B cell (primary cell): ENCODE measurements around the gene BACH2. TPM values are rescaled to one million over a fixed set of nuclear protein-coding genes. Genes with fewer than 3 reads are reported as not detected.

Experiments used
- ATAC-seq: fragments of 200-7000 bp; cut with Tn5 transposase; one replicate; pipeline ENCODE4 v1.10.0; 2021; ENCODE audit warnings: low read depth, mild to moderate bottlenecking, moderate number of reproducible peaks, moderate library complexity
- CTCF ChIA-PET: fragments of 350-600 bp; sonication (Branson Sonifier 250); formaldehyde crosslinking; loops from one replicate; lab custom pipeline; 2021; ENCODE audit warnings: antibody characterized with exemption, inconsistent platforms; lab: Charles Lee
- POLR2A ChIA-PET: fragments of 350-600 bp; sonication (Branson Sonifier 250); formaldehyde crosslinking; loops from one replicate; lab custom pipeline; 2021; ENCODE audit warnings: antibody characterized with exemption; lab: Charles Lee
- DNase-seq: peaks from one replicate; pipeline ENCODE4 v3.0.0; 2013
- H2AFZ ChIP-seq: 2 replicates; pipeline ENCODE4 v1.6.1; 2012; ENCODE audit warnings: mild to moderate bottlenecking, low read depth, low read length; ENCODE audit not compliant: insufficient read depth, poor library complexity, severe bottlenecking
- H3K27ac ChIP-seq, 2 donors: 1 replicate in 1 of 2; 2 replicates in 1 of 2; pipeline ENCODE4 v1.5.1; 2012 to 2013; ENCODE audit warnings: low read length in 2 of 2, mild to moderate bottlenecking in 2 of 2, moderate library complexity in 1 of 2
- H3K27me3 ChIP-seq, 4 experiments: fragments of 200-600 bp in 1 of 4; sonication (generic) in 1 of 4; replicated peaks in 1 of 4; 1 replicate in 2 of 4; 2 replicates in 2 of 4; pipeline versions ENCODE4 v1.6.1 to v1.7.0; 2013 to 2016; ENCODE audit warnings: low read length in 3 of 4, mild to moderate bottlenecking in 2 of 4, mixed read lengths in 1 of 4, moderate library complexity in 1 of 4; ENCODE audit not compliant: insufficient read depth in 4 of 4, control insufficient read depth in 3 of 4; ENCODE audit errors: control extremely low read depth in 1 of 4
- H3K36me3 ChIP-seq, 2 experiments: replicated peaks in 1 of 2; 1 replicate in 1 of 2; 2 replicates in 1 of 2; pipeline versions ENCODE4 v1.6.1 to v1.7.1; 2013; ENCODE audit warnings: low read length in 1 of 2; ENCODE audit not compliant: insufficient read depth in 2 of 2, control insufficient read depth in 1 of 2; ENCODE audit errors: control extremely low read depth in 1 of 2, extremely low read depth in 1 of 2
- H3K4me1 ChIP-seq, 2 donors: fragments of 200-600 bp in 1 of 2; sonication (generic) in 1 of 2; 1 replicate in 1 of 2; 2 replicates in 1 of 2; pipeline versions ENCODE4 v1.5.1 to v1.6.1; 2013 to 2017; ENCODE audit warnings: low read length in 2 of 2; ENCODE audit not compliant: control insufficient read depth in 2 of 2, insufficient read depth in 2 of 2
- H3K4me2 ChIP-seq: replicated peaks from 2 replicates; pipeline ENCODE3; 2012; ENCODE audit warnings: mild to moderate bottlenecking, low read depth, low read length; ENCODE audit not compliant: poor library complexity, severe bottlenecking
- H3K4me3 ChIP-seq, 5 experiments: fragments of 200-600 bp in 1 of 5; sonication (generic) in 1 of 5; 1 replicate in 3 of 5; 2 replicates in 2 of 5; pipeline versions ENCODE4 v1.5.1 to v1.7.0; 2011 to 2016; ENCODE audit warnings: low read length in 4 of 5, mild to moderate bottlenecking in 4 of 5, low read depth in 2 of 5, control low read depth in 1 of 5, moderate library complexity in 1 of 5; ENCODE audit not compliant: insufficient read depth in 1 of 5; ENCODE audit errors: control extremely low read depth in 1 of 5, extremely low read depth in 1 of 5
- H3K79me2 ChIP-seq: fragments of 200-600 bp; sonication (generic); one replicate; pipeline ENCODE4 v1.6.0; 2016; ENCODE audit warnings: low read length; ENCODE audit not compliant: control insufficient read depth, insufficient read depth
- H3K9ac ChIP-seq: fragments of 200-600 bp; sonication (generic); 2 replicates; pipeline ENCODE4 v1.6.1; 2017; ENCODE audit warnings: mild to moderate bottlenecking, low read length, moderate library complexity
- H3K9me3 ChIP-seq, 3 donors: one replicate each; pipeline versions ENCODE4 v1.6.1 to v1.7.1; 2013; ENCODE audit warnings: low read length in 2 of 3; ENCODE audit not compliant: control insufficient read depth in 2 of 3, insufficient read depth in 1 of 3; ENCODE audit errors: control extremely low read depth in 1 of 3
- H4K20me1 ChIP-seq: 2 replicates; pipeline ENCODE4 v1.6.0; 2012; ENCODE audit warnings: mild to moderate bottlenecking, low read length; ENCODE audit not compliant: insufficient read depth, control insufficient read depth, poor library complexity, severe bottlenecking
- H3K27ac Mint-ChIP-seq: one replicate; pipeline ENCODE4 v1.8.0; 2021; ENCODE audit warnings: mixed read lengths
- H3K27me3 Mint-ChIP-seq: one replicate; pipeline ENCODE4 v1.8.0; 2021; ENCODE audit warnings: mixed read lengths
- H3K4me1 Mint-ChIP-seq: one replicate; pipeline ENCODE4 v1.8.0; 2021; ENCODE audit warnings: mixed read lengths
- H3K4me3 Mint-ChIP-seq: one replicate; pipeline ENCODE4 v1.8.0; 2021; ENCODE audit warnings: mixed read lengths
- H3K9me3 Mint-ChIP-seq: one replicate; pipeline ENCODE4 v1.8.0; 2022; ENCODE audit warnings: mixed read lengths; ENCODE audit not compliant: insufficient read depth
- CTCF ChIP-seq: fragments of 200-600 bp; IDR thresholded peaks from one replicate; pipeline ENCODE4 v1.8.0; 2022; ENCODE audit warnings: antibody characterized with exemption, mild to moderate bottlenecking
- EZH2 ChIP-seq: IDR thresholded peaks from 2 replicates; pipeline ENCODE4 v1.6.1; 2012; ENCODE audit warnings: borderline replicate concordance, low read depth, mild to moderate bottlenecking, moderate library complexity, low read length; ENCODE audit not compliant: insufficient read depth, poor library complexity, severe bottlenecking
- WGBS: methylation state at CpG from one replicate; pipeline ENCODE4 v1.1.5; 2013; ENCODE audit warnings: missing lambda C conversion rate; ENCODE audit not compliant: insufficient coverage; 5-methylcytosine and 5-hydroxymethylcytosine counted together
- intact Hi-C: fragments of 100-400 bp; cut with micrococcal nuclease; formaldehyde crosslinking; loops from one replicate; pipeline ENCODE4 v1.10.0; 2022
- polyA plus RNA-seq: library from polyadenylated mRNA; depleted of rRNA; stranded (reverse); fragments of >200 nt; gene quantifications from 2 replicates; pipeline ENCODE4 v1.2.3, GENCODE V29; 2012
- total RNA-seq, 2 donors: library from RNA; stranded (reverse); fragments of 120-200 nt in 1 of 2; gene quantifications; 1 replicate in 1 of 2; 2 replicates in 1 of 2; pipeline versions ENCODE4 v1.2.3 to v1.2.4, GENCODE V29; 2013 to 2022

BACH2 gene
- total and polyA plus RNA-seq, 2 donors (not counting 1 experiment from before 2014, with no cell fraction given), result 41.1 to 235 TPM

- Histone ChIP-seq H2AFZ (peak overlapping the region; percentile 37), H3K4me2 (peak overlapping the region; percentile 88), H3K27ac (peak overlapping the region; percentile 88 to 92), H3K4me3 (peak overlapping the region; percentile 61 to 95 (median 79)), H3K79me2 (peaks cover 52% of the 10 kb centered on the region), H3K36me3 (peaks cover 0 to 22% of the 10 kb centered on the region in 2 experiments), H4K20me1 (peaks cover 30% of the 10 kb centered on the region), H3K9me3 (no peaks in the 10 kb centered on the region), H3K9ac (peak overlapping the region; percentile 79), H3K27me3 (no peaks in the 10 kb centered on the region), H3K4me1 (peaks cover 52 to 56% of the 10 kb centered on the region in 2 donors)
- no peaks in the 10 kb centered on the region for H3K9me3 Mint-ChIP-seq
- ATAC-seq, result peak; percentile 46
- H3K27me3 Mint-ChIP-seq, result no peaks in the 10 kb centered on the region
- ChIA-PET CTCF (interaction anchor here (0.8 to 7.1 kb wide), 17 partner anchors 9 to 355 kb away, joined by 3 to 89 read pairs (median 5); no protein-coding TSS in a partner anchor), POLR2A (interaction anchor here (0.6 to 2.7 kb wide), 11 partner anchors 9 to 139 kb away, joined by 3 to 35 read pairs (median 5); no protein-coding TSS in a partner anchor)
- DNase-seq, result peak; percentile 86
- peak overlapping the region; percentile 96 for H3K27ac Mint-ChIP-seq
- peaks cover 54% of the 10 kb centered on the region for H3K4me1 Mint-ChIP-seq
- H3K4me3 Mint-ChIP-seq, result peak overlapping the region; percentile 89
- under 1% methylated on average over 57 of the region's 57 CpGs for WGBS
- intact Hi-C loops, result loop anchor here (1.0 to 10.0 kb wide), 7 partner anchors 19 to 471 kb away; partner anchors contain the start of gene CASP8AP2
- TF ChIP-seq EZH2 (no peak), CTCF (peak; percentile 16)
Measured at GRCh38 chr6:90295854-90296340, 746 bp downstream of the BACH2 start.
